Activated T-cell treated with anti-CD3 and anti-CD28 coated beads, Interleukin-2, amount 50 U/mL, for 48 hours (primary cell): ENCODE results near the gene FKBP10.
"Not testable (repeated sequence)": the region's sequence is repeated elsewhere in the genome, so short reads cannot be mapped to it uniquely, and the experiment has no call there.

Source experiments
- DNase-seq, 2 experiments: peaks; one replicate each; pipeline ENCODE4 v3.0.0-alpha.2; 2020

Gene FKBP10, protein sequence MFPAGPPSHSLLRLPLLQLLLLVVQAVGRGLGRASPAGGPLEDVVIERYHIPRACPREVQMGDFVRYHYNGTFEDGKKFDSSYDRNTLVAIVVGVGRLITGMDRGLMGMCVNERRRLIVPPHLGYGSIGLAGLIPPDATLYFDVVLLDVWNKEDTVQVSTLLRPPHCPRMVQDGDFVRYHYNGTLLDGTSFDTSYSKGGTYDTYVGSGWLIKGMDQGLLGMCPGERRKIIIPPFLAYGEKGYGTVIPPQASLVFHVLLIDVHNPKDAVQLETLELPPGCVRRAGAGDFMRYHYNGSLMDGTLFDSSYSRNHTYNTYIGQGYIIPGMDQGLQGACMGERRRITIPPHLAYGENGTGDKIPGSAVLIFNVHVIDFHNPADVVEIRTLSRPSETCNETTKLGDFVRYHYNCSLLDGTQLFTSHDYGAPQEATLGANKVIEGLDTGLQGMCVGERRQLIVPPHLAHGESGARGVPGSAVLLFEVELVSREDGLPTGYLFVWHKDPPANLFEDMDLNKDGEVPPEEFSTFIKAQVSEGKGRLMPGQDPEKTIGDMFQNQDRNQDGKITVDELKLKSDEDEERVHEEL

DNA sequence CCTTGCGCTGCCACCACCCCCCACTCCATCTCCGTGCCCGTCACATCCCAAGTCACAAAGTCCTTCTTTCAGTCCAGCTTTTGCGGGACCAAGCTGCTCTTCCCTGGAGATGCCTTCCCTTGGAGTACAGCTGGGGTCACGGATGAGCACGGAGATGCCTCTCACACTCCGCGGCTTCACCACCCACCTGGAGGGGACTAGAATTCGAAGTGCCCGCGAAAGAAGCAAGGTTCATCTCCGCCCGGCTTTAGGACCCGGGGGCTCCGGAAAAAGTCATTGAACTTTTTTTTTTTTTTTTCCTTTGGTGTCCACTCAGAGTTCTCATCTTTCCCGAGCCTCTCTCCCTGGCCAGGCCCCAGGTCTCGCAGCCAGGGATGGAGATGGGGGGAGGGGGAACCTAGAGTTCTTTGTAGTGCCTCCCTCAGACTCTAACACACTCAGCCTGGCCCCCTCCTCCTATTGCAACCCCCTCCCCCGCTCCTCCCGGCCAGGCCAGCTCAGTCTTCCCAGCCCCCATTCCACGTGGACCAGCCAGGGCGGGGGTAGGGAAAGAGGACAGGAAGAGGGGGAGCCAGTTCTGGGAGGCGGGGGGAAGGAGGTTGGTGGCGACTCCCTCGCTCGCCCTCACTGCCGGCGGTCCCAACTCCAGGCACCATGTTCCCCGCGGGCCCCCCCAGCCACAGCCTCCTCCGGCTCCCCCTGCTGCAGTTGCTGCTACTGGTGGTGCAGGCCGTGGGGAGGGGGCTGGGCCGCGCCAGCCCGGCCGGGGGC, at the start of gene FKBP10:
Gene FKBP10 (plus strand): TSS at position 624 of the 771 bp plus-strand sequence. CDS start 31 bp downstream, at position 655.
- peak; percentile 55 to 62 for DNase-seq

DNA sequence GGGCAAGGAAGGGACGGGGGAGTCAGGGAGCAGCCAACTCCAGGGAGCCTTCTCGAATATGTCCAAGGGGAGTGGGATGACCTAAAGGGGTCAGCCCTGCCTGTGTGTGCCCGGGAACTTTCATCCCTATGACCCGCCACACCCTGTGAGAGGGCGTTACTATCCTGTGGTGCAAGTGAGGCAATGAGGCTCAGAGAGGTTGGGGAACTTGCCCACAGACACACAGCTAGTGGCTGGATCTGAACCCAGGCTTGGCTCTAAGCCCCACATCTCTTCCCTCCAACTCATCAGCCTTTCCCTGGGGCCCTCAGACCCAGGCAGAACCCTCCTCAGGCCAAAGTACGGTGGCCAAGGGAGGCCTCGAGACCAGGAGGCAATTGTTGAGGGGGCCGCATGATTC, 49.5 kb upstream of the FKBP10 start:
- DNase-seq, result no peak

DNA sequence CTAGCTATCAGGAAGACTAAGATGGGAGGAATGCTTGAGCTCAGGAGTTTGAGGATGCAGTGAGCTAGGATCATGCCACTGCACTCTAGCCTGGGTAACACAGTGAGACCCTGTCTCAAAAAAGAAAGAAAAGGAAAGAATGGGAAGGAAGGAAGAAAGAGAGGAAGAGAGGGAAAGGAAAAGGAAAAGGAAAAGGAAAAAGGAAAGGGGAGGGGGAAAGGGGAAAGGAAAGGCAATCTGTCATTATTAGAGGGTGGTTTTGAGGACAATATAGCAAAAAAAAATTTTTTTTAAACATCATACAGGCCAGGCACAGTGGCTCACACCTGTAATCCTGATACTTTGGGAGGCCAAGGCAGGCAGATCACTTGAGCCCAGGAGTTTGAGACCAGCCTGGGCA, 46.7 kb upstream of the FKBP10 start:
- DNase-seq, result no peak

DNA sequence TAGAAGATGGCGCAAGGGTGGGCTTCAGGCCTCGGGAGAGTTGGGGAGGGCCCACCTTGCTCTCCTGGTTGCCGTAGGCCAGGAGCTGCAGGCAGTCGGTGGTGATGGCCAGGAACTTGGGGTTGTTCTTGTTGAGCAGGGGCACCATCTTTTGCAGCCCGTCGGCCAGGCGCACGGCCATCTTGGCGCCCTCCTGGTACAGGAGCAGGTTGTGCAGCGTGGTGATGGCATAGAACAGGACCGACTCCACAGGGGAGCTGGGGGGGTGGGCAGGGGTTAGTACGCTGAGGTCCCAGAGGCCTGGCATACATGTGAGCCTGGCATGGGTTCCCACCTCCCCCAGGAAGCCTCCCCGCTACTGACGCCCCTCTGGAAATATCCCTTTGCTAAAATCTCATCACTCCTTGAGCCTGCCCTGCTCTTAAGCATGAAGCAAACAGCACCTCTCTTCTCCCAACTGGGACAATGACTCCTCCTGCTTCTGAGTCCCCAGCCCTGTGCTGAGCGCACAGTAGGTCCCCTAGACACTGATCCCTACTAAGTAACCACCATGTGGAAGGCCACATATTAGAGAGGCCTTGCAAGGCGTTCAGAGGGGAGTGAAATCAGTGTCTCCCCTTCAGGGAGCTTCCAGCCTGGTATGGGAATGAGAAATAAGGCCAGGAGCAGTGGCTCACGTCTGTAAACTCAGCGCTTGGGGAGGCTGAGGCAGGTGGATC, 45.3 kb upstream of the FKBP10 start:
- no peak for DNase-seq

DNA sequence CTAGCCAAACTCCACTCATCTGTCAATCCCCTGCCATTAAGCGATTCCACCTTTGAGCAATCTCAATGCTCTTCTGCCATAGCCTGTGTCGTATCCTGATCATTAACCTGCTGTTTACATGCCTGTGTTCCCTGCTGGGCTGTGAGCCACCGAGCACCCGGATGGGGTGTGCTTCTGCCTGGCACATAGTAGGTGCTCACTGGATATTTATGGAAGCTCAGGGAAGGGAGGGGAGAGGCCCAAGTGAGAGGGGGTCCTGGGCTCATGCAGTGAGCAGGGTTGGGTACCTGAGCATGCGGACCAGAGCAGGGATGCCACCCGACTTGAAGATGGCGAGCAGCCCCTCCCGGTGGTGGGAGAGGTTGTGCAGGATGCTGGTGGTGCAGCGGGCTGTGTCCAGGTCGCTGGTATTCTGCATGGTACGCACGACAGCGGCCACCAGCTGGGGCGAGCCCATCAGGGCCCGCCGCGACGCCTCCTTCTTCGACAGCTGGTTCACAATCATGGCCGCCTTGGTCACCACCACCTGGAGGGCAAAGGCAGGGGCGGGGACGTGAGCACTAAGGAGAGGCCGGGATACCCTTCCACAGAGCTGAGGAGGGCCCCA, 44.0 kb upstream of the FKBP10 start:
- DNase-seq, result no peak

DNA sequence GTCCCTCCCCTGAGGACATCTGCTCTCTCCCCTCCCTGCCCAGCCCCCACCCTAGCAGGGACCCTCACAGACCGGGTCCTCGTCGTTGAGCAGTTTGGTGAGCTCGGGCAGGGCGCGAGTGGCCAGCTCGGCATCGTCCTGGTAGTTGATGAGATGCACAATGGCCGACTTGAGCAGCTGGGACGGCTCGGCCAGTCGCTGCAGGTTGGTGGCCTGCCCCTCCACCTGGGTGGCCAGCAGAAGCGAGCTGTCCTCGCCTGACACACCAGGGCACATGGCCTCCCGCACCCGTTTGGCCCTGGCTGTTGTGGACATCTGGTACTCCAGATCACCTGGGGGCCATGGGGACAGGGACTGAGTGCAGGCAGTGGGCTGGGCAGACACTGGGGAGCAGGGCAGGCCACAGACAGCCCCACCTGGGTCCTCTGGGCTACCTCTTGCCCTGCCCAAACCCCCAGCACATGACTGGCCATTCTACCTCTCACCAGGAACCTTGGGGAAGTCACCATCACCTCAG, 43.4 kb upstream of the FKBP10 start:
- no peak for DNase-seq

DNA sequence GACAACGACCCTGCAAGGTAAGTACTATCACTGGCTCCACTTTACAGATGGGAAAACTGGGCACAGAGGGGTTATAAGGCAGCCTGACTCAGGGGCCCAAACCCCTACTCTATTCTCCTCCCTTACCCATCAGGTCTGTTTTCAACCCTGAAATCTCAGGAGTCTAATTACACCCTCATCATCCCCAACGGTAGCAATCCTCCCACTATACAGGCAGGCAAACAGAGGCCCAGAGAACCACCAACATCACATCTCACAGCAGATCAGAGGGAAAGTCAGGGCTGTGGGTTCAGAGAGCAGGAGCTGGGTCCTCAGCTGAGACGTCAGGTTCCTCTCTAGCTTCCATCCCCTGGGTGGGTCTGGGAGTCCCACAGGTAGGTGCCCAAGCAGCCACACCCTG, 42.8 kb upstream of the FKBP10 start:
- no peak for DNase-seq

DNA sequence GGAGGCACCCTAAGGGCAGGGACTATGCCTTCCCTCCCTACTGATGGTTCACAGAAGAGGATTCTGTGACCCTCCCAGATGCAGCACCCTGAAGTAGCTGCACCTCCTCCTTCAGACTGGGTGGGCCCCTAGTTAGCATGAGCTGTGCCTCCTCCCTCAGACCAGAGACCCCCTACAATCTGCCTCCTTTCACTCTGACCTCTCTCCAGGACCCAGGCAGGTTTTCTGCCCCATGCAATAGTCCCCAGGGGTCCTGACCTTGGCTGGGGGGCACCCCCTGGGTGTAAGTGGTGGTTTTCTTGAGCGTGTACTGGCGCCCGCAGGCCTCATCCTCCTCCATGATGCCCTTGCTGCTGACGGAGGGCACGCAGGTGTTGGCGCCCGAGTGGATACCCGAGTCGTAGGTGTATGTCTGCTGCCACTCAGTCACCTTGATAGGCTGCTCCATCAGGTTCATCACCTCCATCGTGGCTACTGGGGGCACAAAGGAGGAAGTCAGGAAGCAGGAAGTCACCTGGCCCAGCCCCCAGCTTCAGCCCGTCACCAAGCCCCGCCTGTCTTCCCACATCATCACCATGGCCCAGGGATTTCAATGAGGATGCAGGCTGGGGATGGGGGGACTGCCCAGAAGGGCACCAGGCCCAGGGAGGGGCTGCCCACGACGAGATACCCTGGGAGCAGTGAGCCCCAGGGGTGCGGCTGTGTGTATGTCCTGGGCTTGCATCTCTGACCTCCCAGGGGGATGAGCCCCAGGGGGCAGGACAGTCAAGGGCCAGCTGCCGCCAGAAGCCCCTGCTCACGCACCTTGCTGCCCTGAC, 41.2 kb upstream of the FKBP10 start:
- no peak for DNase-seq

DNA sequence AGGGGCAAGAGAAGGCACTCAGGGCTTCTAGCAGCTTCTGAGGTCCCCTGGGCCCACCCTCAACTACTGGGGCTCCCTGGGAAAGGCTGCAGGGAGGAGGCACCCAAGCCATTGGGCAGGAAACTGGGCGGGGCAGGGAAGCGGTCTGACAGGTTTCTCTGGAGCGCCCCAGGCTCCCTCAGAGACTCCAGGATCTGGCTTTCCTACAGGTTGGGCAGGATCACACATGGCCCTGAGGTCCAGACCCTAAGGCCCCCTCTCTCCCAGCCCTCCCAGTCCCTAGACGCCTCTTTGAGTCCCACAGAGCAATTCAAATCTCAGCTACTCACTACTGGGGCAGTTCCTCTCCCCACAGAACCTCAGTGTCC, 40.6 kb upstream of the FKBP10 start:
- no peak for DNase-seq

DNA sequence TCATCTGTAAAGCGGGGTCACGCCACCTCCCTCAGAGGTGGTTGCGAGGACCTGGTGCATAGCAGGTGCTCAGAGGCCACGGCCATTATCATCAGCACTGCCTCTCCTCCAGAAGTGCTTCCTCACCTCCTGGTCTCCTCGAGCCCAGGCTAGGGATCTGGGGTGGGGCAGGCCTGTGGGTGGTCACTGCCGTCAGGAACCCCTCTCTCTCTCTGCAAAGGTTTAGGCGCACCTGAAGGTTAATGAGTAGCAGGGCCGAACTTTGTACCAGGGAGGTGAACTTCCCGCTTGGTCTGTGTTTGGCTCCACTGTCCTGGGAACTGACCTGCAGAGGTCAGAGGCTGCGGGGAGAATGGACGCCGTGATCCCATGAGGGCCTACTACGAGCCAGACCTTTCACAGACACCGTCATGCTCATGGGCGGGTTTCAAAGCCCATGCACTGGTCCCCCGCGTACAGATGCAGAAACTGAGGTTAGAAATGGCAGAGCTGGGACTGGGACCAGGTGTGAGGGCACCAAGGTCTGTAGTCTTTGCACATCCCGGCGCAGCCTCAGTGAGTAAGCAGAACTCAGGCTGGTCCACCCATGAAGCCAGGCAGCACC, 40.1 kb upstream of the FKBP10 start:
- no peak for DNase-seq

DNA sequence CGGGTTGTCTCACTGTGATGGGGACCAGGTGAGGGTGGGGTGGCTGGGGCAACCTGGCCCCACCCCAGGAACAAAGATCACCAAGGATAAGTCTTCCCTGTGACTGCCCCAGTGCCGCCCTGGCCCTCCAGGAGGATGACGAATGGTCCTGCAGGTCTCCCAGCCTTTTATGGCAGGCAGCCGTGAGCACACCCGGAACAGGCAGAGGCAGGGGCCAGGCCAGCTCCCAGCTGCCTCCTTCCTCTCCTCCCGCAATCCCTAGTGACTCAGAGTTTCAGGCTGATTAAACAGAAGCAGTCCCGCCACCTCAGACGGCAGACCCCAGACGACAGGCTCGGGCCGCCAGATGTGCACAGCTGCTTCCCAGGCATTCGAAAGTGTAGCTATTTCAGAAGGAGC, 39.6 kb upstream of the FKBP10 start:
- DNase-seq, result no peak

DNA sequence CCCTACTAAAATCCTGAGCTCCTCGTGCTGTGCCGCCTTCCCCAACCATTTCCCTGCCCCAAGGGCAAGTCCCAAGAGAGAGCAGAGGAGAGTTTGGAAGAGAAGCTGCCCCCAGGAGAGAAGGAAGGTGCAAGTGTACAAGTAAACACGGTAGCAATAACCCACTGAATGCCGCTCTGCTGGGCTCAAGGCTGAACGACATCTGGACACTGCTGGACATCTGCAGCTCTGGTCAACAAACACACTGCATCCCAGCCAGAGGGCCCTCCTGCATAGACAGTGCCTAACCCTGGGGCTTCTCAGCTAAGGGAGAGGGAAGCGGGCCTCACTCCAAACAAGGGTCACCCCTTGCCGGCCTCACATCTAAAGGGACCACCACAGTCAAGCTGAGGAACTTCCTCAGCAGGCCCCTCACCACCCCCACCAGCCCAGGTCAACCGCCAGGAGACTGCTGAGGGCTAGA, 39.0 kb upstream of the FKBP10 start:
- no peak for DNase-seq

DNA sequence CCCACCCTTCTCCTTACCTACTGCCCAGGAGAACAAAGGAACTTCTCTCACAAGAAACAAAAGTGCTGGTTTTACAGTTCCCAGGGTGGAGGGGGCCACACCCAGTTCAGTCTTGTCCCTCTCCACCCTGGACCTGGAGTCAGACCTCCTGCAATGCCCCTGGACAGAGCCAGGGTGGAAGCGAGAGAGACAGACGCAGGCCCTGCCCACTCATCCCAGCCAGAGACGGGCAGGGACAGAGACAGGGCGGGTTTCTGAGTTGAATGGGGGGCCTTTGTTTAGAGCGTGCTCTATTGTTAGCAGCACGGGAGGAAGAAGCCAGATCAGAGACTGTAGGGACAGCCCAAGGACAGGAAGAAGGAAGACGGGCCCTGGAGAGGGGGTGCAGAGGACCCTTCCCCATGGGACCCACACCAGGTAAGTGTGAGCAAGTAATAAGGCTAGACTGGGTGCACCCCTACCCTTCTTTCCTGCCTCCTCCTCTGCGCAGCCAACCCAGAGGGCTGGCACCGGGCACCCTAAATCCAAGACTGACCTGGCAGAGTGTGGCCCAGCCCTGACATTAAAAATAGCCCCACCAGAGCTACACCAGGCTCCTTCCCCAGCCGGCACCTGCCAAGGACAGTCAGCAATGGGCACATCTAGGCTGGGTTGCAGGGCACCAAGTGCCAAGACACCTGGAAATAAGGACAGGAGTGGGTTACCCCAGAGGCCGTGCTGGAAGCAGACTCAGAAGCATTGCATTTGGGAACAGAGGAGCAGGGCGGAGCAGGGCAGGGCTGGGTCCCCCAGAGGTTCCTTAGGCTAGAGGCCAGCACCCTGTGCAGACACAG, 37.2 kb upstream of the FKBP10 start:
- no peak for DNase-seq

DNA sequence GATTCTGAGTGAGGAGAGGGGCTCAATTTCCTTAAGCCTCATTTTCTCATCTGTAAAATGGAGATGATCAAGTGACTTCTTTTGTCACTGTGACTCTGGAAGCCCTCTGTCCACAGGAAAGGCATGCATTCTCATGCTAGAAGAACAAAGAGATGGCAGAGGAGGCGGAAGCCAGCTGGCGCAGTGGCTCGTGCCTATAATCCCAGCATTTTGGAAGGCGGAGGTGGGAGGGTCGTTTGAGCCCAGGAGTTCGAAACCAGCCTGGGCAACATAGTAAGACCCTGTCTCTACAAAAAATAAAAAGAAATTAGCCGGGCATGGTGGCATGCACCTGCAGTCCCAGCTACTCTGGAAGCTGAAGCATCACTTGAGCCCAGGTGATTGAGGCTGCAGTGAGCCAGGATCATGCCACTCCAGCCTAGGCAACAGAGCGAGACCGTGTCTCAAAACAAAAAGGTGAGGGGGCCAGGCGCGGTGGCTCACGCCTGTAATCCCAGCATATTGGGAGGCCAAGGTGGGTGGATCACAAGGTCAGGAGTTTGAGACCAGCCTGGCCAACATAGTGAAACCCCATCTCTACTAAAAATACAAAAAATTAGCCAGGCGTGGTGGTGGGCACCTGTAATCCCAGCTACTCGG, 36.4 kb upstream of the FKBP10 start:
- not testable (repeated sequence) for DNase-seq

DNA sequence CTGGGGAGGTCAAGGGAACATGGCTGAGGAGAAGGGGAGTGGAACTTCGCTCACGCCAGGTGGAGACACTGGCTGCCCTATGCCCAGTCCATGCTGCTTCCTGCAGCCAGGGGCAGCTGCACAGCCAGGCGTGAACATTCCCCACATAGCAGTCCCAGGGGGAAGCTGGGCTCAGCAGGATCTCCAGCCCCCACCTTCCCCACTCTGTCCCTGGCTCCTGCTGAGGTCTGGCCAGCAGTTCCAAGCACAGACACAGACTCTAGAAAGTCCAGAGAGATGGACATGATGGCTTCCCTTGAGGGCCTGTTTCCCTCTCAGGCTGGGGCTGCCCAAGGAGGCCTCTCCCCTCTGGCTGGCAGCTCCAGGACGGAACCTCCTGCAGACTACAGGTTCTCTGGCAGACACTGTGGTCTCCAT, 35.6 kb upstream of the FKBP10 start:
- DNase-seq, result no peak

DNA sequence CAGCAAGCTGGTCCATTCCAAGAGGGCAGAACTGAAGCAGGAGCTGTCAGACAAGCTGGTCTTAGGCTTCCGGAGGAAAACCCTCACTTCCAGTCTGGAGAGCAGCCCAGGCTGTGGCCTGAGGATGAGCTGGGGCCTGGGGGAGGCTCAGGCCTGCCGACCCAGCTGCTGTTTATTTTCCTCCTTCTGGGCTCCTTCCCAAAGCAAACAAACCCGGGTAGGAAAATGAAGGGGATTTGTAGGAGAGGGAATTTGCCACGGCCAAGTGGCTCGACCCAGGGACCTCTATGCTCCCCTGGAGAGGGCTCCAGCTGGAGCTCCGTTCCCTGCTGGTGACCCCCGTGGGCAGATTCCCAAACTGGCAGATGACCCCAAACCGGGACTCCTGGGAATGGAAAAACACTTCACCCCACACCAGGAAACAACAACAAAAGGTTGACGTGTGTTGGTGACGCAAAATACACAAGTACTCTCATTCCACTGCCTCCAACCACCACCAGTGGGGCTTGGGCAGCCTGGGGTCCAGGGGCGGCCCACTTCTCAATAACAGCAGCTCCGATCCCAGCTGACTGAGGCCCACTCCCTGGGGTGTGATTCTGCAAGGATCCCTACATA, 35.1 kb upstream of the FKBP10 start:
- DNase-seq, result no peak

DNA sequence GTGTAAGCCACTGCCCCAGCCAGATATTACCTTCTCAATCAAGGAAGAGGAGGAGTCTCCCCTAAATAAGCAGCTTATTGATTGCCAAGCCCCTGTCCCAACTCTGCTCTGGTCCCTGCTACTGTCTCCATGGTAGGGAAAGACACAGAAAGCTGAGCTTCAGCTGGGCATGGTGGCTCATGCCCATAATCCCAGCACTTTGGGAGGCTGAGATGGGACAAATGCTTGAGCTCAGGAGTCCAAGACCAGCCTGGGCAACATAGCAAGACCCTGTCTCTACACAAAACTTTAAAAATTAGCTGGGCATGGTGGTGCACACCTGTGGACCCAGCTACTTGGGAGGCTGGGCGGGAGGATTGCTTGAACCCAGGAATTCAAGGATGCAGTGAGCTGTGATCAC, 32.9 kb upstream of the FKBP10 start:
- no peak for DNase-seq

DNA sequence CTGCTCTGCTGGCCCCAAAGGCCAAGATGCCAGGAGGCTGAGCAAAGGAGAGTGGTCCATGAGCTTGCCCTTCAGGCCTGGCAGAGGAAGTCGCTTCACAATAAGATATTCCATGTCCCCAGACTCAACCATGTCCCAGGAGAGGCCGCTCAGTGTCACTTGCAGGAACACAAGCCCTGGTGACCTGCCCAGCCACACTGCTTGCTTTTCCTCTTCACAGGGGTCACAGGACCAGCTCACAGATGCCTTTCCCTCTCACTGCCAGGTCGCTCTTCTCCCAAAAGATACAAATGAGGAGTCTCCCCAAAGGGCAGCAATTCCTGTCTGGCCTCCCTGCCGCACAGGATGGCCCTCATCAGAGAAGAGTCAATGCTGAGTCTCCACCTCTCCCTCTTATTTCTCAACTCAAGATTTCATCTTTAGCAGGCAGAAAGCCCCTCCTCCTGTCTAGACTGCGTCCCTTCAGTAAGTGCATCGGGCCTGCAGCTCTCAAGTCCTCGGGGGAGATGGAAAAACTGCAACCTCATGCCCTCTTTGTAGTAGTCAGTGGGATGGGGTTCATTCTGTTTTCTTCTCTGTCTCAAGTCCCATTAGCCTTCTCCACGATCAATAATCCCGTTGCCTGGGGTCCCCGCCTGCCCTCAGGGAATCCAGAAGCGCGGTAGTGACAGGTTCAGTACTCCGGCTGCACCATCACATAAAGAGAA, 31.2 kb upstream of the FKBP10 start:
- no peak for DNase-seq

DNA sequence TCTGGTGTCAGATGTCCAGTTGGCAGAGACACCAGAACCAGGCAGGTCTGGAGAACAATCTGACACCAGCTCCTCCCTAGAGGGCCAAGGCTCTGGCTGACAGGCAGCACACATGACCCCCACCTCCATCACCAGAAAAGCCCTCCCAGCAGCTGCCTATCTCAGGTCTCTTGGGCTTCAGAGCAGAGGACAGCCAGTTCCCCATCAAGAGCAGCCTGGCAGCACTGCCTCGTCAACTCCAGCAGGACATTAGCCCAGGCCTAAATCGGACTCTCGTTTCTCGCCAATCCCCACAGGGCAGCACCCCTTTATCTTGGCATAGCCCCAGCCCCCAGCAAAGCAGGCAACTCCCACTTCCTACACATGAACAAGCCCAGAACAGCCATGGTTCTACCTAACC, 30.7 kb upstream of the FKBP10 start:
- DNase-seq, result no peak
